GM21526 (cell line): ENCODE data around the gene POLG2.
"Not testable (repeated sequence)": the region's sequence is repeated elsewhere in the genome, so short reads cannot be mapped to it uniquely, and the experiment has no call there.

Experiments used
- ATAC-seq: cut with Tn5 transposase; IDR thresholded peaks from one replicate; pipeline ENCODE4 v1.9.1; 2021; ENCODE audit warnings: moderate library complexity; ENCODE audit not compliant: unreplicated experiment, low FRiP score

POLG2 gene

GRCh38 chr17:64506201-64506575 is 9.3 kb upstream of the POLG2 start, which contains the start of gene DDX5:
DDX5 (minus strand) TSS chr17:64506289; CDS start chr17:64506119, 170 bp downstream.
- ATAC-seq, result peak; percentile 59

- no peak for ATAC-seq
Observed at GRCh38 chr17:64505340-64506200, 8.7 kb upstream of the POLG2 start.

GRCh38 chr17:64504769-64505339 is 8.0 kb upstream of the POLG2 start:
- no peak for ATAC-seq

GRCh38 chr17:64503821-64504768 is 7.2 kb upstream of the POLG2 start:
- no peak for ATAC-seq

GRCh38 chr17:64503341-64503740 is 6.5 kb upstream of the POLG2 start:
- ATAC-seq, result no peak

- ATAC-seq, result no peak
Observed at GRCh38 chr17:64502809-64503208, 6.0 kb upstream of the POLG2 start.

GRCh38 chr17:64502021-64502420 is 5.2 kb upstream of the POLG2 start:
- ATAC-seq, result no peak

- no peak for ATAC-seq
Observed at GRCh38 chr17:64500862-64501765, 4.3 kb upstream of the POLG2 start.

- no peak for ATAC-seq
Observed at GRCh38 chr17:64500487-64500859, 3.6 kb upstream of the POLG2 start.

GRCh38 chr17:64499805-64500486 is 3.1 kb upstream of the POLG2 start:
- ATAC-seq, result no peak

GRCh38 chr17:64498308-64499203 is 1.7 kb upstream of the POLG2 start:
- no peak for ATAC-seq

GRCh38 chr17:64497565-64498035 is 746 bp upstream of the POLG2 start:
- no peak for ATAC-seq

- peak; percentile 7 for ATAC-seq
Observed at GRCh38 chr17:64496348-64496785, 487 bp downstream of the POLG2 start.

GRCh38 chr17:64495300-64495699 is 1.6 kb downstream of the POLG2 start:
- ATAC-seq, result not testable (repeated sequence)

- no peak for ATAC-seq
Observed at GRCh38 chr17:64494121-64494520, 2.7 kb downstream of the POLG2 start.

GRCh38 chr17:64492481-64493109 is 4.3 kb downstream of the POLG2 start:
- ATAC-seq, result no peak

- no peak for ATAC-seq
Observed at GRCh38 chr17:64491994-64492393, 4.9 kb downstream of the POLG2 start.
